ENCODE measurements around the gene DEPP1.

The DEPP1 gene

GRCh38 chr10:44980309-44981171 is 1.9 kb upstream of the DEPP1 start:
- DNase-seq (ENCODE audit: low read depth, low spot score), result no peak

DNA sequence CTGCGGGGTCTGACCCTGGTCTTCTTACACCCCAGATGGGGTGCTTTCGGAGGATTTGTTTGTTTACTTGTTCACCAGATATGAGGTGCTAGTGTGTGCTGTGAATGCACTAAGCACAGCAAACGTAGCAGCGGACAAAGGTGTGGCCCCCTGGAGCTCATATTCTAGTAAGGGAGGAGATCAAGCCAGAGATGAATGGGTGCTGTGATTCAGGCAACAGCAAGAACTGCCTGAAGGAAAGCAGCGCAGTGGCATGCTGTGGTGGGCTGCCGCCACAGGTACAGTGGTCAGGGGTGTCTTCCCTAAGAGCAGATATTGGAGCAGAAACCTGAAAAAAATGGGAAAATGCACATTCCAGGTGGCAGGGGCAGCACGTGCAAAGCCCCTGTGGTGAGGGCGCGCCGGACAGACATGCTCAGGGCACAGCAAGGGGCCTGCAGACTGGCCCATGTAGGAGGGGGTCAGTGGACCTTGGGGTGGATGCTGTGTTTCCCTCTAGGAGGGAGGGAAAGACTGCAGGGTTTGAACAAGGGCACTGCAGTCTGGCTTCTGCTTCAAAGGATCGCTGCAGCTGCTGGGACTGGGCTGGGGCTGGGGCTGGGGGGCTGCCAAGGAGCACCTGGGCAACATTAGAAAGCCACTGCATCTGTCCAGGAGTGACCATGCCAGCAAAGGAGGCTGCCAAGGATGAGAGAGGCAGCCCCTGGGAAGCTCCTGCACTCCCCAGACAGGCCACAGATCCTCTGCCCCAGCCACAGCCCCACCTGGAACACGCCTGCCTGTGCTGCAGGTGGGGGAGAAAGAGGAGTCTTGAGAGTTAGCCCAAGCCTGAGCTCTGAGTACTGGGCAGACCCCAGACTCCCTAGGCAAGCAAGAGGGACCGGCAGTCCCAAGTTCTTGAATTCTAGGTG is 927 bp upstream of the DEPP1 start:
- no peak for DNase-seq (ENCODE audit: low read depth, low spot score)

DNA sequence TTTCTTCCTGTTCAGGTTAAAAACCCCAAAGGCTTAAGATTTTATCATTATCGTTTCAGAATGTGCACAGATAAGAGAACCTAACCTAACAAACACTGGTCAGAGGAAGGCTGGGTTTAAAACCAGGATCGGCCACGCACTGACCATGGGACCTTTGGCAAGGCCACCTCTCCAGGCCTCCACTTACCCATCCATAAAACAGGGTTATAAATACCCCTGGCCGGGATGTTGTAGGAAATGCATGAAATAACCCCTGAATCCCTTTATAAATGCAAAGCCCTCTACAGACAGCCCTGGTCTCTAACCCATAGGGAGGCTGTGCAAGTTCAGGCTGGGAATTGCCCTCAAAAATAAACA is 418 bp downstream of the DEPP1 start:
- no peak for DNase-seq (ENCODE audit: low read depth, low spot score)

- no peak for DNase-seq (ENCODE audit: low read depth, low spot score)
Observed at GRCh38 chr10:44977287-44978212, 1.1 kb downstream of the DEPP1 start.

GRCh38 chr10:44976352-44977198 is 2.0 kb downstream of the DEPP1 start:
- no peak for DNase-seq (ENCODE audit: low read depth, low spot score)

DNA sequence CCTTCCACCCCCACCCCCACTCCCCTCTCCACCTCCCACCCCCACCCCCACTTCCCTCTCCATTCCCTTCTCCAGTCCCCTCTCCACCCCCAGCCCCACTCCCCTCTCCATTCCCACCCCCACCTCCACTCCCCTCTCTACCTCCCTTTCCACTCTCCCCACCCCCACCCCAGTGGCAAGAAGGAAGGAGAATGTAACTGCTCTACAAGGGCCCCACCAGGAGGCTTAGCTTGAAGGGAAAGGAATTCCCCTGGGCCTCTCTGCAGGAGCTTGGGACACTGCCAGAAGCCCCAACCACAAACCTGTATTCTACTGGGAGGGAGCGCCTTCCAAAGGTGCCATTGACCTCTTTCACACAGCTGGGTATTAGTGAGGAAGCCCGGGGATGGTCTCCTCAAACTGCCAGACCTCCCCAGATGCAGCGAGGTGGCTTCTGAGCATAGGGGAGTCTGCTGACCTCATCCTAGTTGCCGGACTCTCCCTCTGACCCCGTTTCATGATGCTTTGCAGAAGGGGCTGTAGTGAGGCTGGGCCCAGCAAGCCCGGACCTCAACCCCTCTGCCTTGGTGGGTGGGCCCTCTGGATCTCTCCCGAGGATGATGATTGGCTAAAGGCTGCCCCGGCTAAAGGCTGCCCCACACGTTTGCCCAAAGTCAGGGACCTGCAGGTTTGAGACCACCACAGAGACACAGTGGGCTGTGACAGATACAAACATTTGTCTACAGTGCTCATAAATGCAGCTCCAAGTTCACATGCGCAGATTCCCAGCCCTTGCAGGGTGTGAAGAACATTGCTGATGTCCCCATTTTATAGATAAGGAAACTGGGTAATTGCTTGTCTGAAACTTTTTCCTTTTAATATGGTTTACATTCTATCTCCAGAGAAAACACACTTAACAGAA is 2.9 kb downstream of the DEPP1 start:
- no peak for DNase-seq (ENCODE audit: low read depth, low spot score)

GRCh38 chr10:44974628-44975430 is 3.8 kb downstream of the DEPP1 start:
- peak; percentile 40 for DNase-seq (ENCODE audit: low read depth, low spot score)

DNA sequence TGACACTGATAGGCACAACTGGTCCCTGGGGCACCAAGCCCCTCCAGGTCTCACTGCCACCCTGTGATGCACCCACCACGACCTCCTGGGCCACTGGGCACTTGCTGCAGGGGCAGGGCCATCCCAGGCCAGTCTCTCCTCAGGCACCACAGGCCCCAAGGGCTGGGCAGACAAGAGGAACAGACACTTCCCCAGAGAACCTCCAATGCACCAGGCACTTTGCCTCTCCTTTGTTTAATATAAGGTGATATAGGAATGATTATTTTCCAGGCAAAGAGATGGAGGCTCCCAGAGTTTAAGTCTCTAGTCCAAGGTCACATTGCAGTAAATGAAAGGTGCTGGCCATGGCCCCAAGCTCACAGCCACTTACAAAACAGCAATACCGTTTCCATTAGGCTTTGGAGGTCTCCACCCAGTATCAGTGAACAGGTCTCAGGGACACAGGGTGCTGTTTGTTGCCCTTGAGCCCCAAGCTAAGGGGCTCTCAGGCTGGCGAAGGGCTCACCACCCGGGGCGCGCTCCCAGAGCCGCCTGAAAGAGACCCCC is 4.5 kb downstream of the DEPP1 start:
- DNase-seq (ENCODE audit: low read depth, low spot score), result no peak

DNA sequence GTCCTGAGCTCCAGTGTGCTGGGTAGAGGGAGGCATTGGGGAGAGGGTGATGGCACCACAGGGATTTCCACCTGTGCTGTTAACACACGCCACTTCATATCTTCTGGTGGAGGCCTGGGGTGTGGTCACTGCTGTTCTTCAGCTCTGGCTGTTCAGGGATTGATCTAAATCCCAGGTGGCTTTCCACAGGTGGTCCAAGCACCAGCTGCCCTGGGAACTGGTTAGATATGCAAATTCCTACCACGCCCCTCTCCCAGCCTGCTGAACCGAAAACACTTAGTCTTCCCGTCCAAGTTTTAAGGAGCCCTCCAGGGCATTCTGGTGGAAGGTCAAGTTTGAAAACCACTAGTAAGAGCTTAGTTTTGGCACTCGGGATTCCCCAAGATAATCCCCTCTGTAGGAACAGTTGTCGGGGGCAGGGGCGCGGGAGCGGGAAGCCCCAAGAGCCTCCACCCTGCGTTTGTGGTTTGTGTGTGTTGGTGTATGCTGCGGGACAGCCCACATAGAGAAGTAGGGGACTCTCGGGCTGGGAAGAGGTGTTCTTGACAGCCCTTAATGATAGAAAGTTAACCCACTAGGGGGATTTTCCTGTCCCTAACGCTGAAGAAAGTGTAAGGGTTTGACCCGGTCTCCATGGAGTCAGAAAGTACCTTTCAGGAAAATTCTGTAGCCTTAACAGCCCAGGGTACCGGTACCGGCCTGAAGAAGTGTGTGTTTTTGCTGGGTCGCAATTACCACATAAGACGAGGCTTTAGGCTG is 5.1 kb downstream of the DEPP1 start:
- no peak for DNase-seq (ENCODE audit: low read depth, low spot score)

GRCh38 chr10:44972874-44973306 is 5.7 kb downstream of the DEPP1 start:
- no peak for DNase-seq (ENCODE audit: low read depth, low spot score)

- no peak for DNase-seq (ENCODE audit: low read depth, low spot score)
Observed at GRCh38 chr10:44971935-44972757, 6.5 kb downstream of the DEPP1 start.

DNA sequence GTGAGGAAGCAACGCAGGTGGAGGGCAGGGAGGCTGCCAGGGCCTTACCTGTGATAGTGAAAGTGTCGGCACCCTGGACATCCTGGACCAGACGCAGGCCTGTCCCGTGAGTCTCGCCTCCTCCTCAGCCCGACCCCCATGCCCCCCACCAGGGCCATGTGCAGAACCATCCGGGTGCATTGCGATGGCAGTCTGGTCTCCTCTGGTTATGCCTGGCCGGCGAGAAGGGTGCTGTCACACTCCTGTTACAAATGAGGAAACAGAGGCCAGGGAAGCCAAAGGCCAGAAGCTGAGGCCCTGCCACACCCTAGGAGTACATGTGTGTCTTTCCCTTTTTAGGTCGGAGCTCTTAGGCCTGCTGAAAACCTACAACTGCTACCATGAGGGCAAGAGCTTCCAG is 7.2 kb downstream of the DEPP1 start:
- no peak for DNase-seq (ENCODE audit: low read depth, low spot score)

DNA sequence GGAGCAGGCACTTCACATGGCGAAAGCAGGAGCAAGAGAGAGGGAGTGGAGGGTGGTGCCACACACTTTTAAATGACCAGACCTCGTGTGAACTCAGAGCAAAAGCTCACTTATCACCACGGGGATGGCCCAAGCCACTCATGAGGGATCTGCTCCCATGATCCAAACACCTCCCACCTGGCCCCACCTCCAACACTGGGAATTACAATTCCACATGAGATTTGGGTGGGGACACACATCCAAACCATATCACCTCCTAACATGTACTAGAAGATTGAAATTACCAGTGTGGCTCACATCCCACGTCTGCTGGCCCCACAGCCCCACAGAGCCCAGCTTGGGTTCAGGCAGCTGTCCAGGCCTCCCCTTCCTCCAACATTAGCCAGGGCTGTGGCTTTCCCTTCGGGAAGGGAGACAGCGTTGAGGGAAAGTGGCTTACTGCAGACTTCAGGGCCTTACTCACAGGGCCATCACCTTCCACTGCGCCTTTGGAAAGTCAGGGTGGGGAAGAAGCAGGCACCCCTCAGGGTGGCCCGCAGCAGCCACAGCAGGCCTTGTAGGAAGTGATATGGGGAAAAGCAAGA is 7.7 kb downstream of the DEPP1 start:
- no peak for DNase-seq (ENCODE audit: low read depth, low spot score)

DNA sequence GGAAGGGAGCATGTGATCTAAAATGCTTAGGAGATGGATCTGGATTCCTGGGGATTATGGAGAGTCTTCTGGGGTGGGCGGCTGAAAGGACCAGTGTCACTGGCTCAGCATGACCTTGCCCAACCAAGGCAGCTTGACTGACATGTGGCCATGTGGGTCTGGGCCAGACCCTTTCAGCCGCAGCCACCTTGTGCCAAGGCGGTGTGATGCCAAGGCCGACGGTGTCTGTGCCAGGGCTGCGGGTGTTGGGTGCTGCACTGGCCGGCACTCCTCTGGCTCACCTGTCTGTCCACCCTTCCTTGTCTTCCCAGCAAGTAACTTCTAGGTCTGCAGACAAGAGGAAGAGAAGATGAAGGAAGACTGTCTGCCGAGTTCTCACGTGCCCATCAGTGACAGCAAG is 8.8 kb downstream of the DEPP1 start:
- no peak for DNase-seq (ENCODE audit: low read depth, low spot score)

DNA sequence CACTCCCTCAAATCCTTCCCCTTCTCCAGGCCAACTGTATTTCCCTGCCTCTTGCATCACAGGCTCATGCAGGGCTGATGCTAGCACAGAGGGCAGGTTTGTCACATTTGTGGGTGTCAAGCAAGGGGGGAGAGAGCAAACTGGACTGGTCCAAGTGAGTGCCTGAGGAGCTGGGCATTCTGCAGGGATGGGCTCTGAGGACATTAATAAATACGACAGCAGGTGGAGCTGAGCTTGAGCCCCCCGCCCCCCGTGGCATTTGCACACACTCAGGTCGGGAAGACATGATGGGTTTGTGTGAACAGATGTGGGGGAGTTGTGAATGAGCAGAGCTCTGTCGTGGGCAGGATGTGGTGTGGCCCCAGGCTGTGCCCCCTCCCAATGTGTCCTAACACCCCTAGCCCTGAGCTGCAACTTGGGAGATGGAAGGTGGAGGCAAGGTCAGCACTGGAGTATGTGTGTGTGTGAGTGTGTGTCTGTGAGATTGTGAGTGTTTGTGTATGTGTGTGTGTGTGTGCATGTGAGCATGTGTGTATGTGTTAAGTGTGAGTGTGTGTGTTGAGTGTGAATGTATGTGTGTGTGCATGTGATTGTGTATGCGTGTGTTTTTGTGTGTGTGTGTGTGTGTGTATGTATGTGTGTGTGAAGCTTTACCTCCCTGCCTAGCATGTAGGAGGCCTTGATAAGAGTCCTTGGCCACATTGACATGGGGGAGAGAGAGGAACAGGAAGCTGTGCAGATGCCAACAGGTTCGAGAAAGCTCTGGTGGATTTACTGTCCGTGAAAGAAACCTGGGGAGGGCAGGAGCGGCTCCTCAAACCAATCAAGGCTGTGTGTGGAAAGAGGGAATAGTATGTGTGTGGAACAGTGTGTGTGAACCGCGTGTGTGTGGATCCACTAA is 9.9 kb downstream of the DEPP1 start:
- no peak for DNase-seq (ENCODE audit: low read depth, low spot score)

All from activated naive CD8-positive, alpha-beta T cell treated with anti-CD3 and anti-CD28 coated beads, Interleukin-2, amount 50 U/mL, for 16 hours (primary cell).